Body of pancreas (tissue), 4 donors: ENCODE data around the gene HMMR.

Experiments used
- CTCF ChIP-seq, 7 experiments: fragments of 450-650 bp in 4 of 7; fragments of 200-600 bp in 3 of 7; sonication (generic) in 3 of 7; IDR thresholded peaks; one replicate each; pipeline ENCODE4 v1.5.1; 2016 to 2019; ENCODE audit warnings: antibody characterized with exemption in 7 of 7
- POLR2A ChIP-seq, 3 donors: fragments of 450-650 bp; IDR thresholded peaks; one replicate each; pipeline ENCODE4 v1.6.1; 2016; ENCODE audit warnings: antibody characterized with exemption in 3 of 3, mild to moderate bottlenecking in 2 of 3

- TF ChIP-seq CTCF (IDR thresholded peaks at IDR 0.05) (no peak), POLR2A (IDR thresholded peaks at IDR 0.05) (no peak)
These were observed 52.1 kb downstream of the HMMR start for GRCh38 chr5:163512526-163512925.
